ENCODE measurements around the gene EDARADD.
"Not testable (repeated sequence)": the region's sequence is repeated elsewhere in the genome, so short reads cannot be mapped to it uniquely, and the experiment has no call there.

EDARADD gene

GRCh38 chr1:236438614-236439013 lies 44.5 kb downstream of the EDARADD start:
- no peak for DNase-seq (ENCODE audit: low read depth)

- no peak for DNase-seq (ENCODE audit: low read depth)
These were observed 46.3 kb downstream of the EDARADD start for GRCh38 chr1:236440373-236440772.

- DNase-seq (ENCODE audit: low read depth) = no peak
These were observed 56.7 kb downstream of the EDARADD start for GRCh38 chr1:236450779-236451178.

- no peak for DNase-seq (ENCODE audit: low read depth)
These were observed 57.8 kb downstream of the EDARADD start for GRCh38 chr1:236451796-236452373.

- DNase-seq (ENCODE audit: low read depth) = no peak
These were observed 61.2 kb downstream of the EDARADD start for GRCh38 chr1:236455243-236455642.

GRCh38 chr1:236457775-236458174 lies 63.7 kb downstream of the EDARADD start:
- DNase-seq (ENCODE audit: low read depth) = no peak

- DNase-seq (ENCODE audit: low read depth) = no peak
These were observed 64.9 kb downstream of the EDARADD start for GRCh38 chr1:236458996-236459395.

GRCh38 chr1:236460103-236460502 lies 66.0 kb downstream of the EDARADD start:
- DNase-seq (ENCODE audit: low read depth) = no peak

GRCh38 chr1:236464197-236464596 lies 70.1 kb downstream of the EDARADD start:
- DNase-seq (ENCODE audit: low read depth) = not testable (repeated sequence)

GRCh38 chr1:236465231-236465958 lies 71.3 kb downstream of the EDARADD start:
- DNase-seq (ENCODE audit: low read depth) = no peak

GRCh38 chr1:236465959-236466303 lies 71.8 kb downstream of the EDARADD start:
- no peak for DNase-seq (ENCODE audit: low read depth)

GRCh38 chr1:236467327-236467641 lies 73.2 kb downstream of the EDARADD start:
- no peak for DNase-seq (ENCODE audit: low read depth)

- no peak for DNase-seq (ENCODE audit: low read depth)
These were observed 74.5 kb downstream of the EDARADD start for GRCh38 chr1:236468625-236469024.

GRCh38 chr1:236469466-236469865 lies 75.4 kb downstream of the EDARADD start:
- no peak for DNase-seq (ENCODE audit: low read depth)

- DNase-seq (ENCODE audit: low read depth) = no peak
These were observed 77.0 kb downstream of the EDARADD start for GRCh38 chr1:236471096-236471495.

- no peak for DNase-seq (ENCODE audit: low read depth)
These were observed 77.6 kb downstream of the EDARADD start for GRCh38 chr1:236471653-236472052.

- DNase-seq (ENCODE audit: low read depth) = no peak
These were observed 79.0 kb downstream of the EDARADD start for GRCh38 chr1:236472850-236473788.

GRCh38 chr1:236476019-236476418 lies 81.9 kb downstream of the EDARADD start:
- DNase-seq (ENCODE audit: low read depth) = no peak

GRCh38 chr1:236480758-236481436 lies 86.8 kb downstream of the EDARADD start:
- DNase-seq (ENCODE audit: low read depth) = no peak

- no peak for DNase-seq (ENCODE audit: low read depth)
These were observed 90.4 kb downstream of the EDARADD start for GRCh38 chr1:236484310-236484971.

- DNase-seq (ENCODE audit: low read depth) = no peak
These were observed 92.4 kb downstream of the EDARADD start for GRCh38 chr1:236486356-236487002.
